PC-3 (cell line): ENCODE results near the gene LRRN4CL. TPM values are rescaled to one million over a fixed set of nuclear protein-coding genes. Genes with fewer than 3 reads are reported as not detected.

Source experiments
- ATAC-seq: fragments of 200-7000 bp; cut with Tn5 transposase; 2 replicates; pipeline ENCODE4 v1.9.1; 2020; ENCODE audit warnings: mild to moderate bottlenecking, moderate library complexity
- BruUV-seq: library from RNA; stranded (reverse); fragments of 400-500 nt; replicated peaks from 2 replicates; lab custom pipeline; 2021; lab: Mats Ljungman, UMichigan
- CTCF ChIA-PET: fragments of 300-600 bp; sonication (Branson Sonifier 250); formaldehyde crosslinking; loops from one replicate; lab custom pipeline; 2022; ENCODE audit warnings: antibody characterized with exemption; lab: Charles Lee
- POLR2A ChIA-PET: fragments of 300-600 bp; sonication (Branson Sonifier 250); formaldehyde crosslinking; loops from one replicate; lab custom pipeline; 2022; ENCODE audit warnings: antibody characterized with exemption; ENCODE audit not compliant: unreplicated experiment; lab: Charles Lee
- DNase-seq: peaks from one replicate; pipeline ENCODE4 v3.0.0-alpha.2; 2015
- H2AFZ ChIP-seq: fragments of 300-600 bp; sonication (generic); 2 replicates; pipeline ENCODE4 v1.6.0; 2016; ENCODE audit warnings: antibody characterized with exemption, low read length
- H3F3A ChIP-seq: fragments of 300-600 bp; sonication (generic); one replicate; pipeline ENCODE4 v1.6.0; 2017; ENCODE audit warnings: antibody characterized with exemption, low read length, control low read depth, mild to moderate bottlenecking; ENCODE audit not compliant: unreplicated experiment
- H3K27ac ChIP-seq: fragments of 300-600 bp; sonication (generic); 2 replicates; pipeline ENCODE4 v1.5.1; 2016; ENCODE audit warnings: mild to moderate bottlenecking, low read length
- H3K27me3 ChIP-seq: fragments of 300-600 bp; sonication (generic); 2 replicates; pipeline ENCODE4 v1.6.1; 2016; ENCODE audit warnings: low read length, mixed read lengths
- H3K36me3 ChIP-seq: fragments of 300-600 bp; sonication (generic); 2 replicates; pipeline ENCODE4 v1.6.1; 2016; ENCODE audit warnings: low read depth, mixed run types, low read length, mixed read lengths
- H3K4me1 ChIP-seq: fragments of 300-600 bp; sonication (generic); 2 replicates; pipeline ENCODE4 v1.5.1; 2016; ENCODE audit warnings: low read length; ENCODE audit not compliant: insufficient read depth
- H3K4me2 ChIP-seq: fragments of 300-600 bp; sonication (generic); 2 replicates; pipeline ENCODE4 v1.6.0; 2016; ENCODE audit warnings: low read length
- H3K4me3 ChIP-seq: fragments of 300-600 bp; sonication (generic); 2 replicates; pipeline ENCODE4 v1.5.1; 2016; ENCODE audit warnings: mild to moderate bottlenecking, low read length, mixed read lengths
- H3K79me2 ChIP-seq: fragments of 300-600 bp; sonication (generic); 2 replicates; pipeline ENCODE4 v1.6.1; 2017; ENCODE audit warnings: low read length, mixed read lengths
- H3K9ac ChIP-seq: fragments of 300-600 bp; sonication (generic); 2 replicates; pipeline ENCODE4 v1.6.0; 2016; ENCODE audit warnings: mild to moderate bottlenecking, low read length
- H3K9me2 ChIP-seq: fragments of 300-600 bp; sonication (generic); replicated peaks from 2 replicates; pipeline ENCODE4 v1.6.1; 2016; ENCODE audit warnings: mixed run types, low read length, mixed read lengths
- H3K9me3 ChIP-seq: fragments of 300-600 bp; sonication (generic); 2 replicates; pipeline ENCODE4 v1.6.1; 2016; ENCODE audit warnings: low read length, mixed read lengths
- H4K20me1 ChIP-seq: fragments of 300-600 bp; sonication (generic); 2 replicates; pipeline ENCODE4 v1.6.1; 2016; ENCODE audit warnings: low read length, mixed read lengths
- CTCF ChIP-seq: fragments of 300-600 bp; sonication (generic); conservative IDR thresholded peaks from 2 replicates; pipeline ENCODE4 v1.5.1; 2017; ENCODE audit warnings: antibody characterized with exemption, low read depth, mild to moderate bottlenecking, low read length
- EZH2 ChIP-seq: fragments of 300-600 bp; sonication (generic); IDR thresholded peaks from one replicate; pipeline ENCODE4 v1.6.1; 2017; ENCODE audit warnings: antibody characterized with exemption, mild to moderate bottlenecking, low read length; ENCODE audit not compliant: unreplicated experiment
- EZH2phosphoT487 ChIP-seq: fragments of 300-600 bp; sonication (generic); IDR thresholded peaks from 2 replicates; pipeline ENCODE4 v1.6.1; 2018; ENCODE audit warnings: mild to moderate bottlenecking, antibody characterized with exemption, low read length, borderline replicate concordance
- intact Hi-C: fragments of 100-400 bp; cut with micrococcal nuclease; formaldehyde crosslinking; loops from 2 replicates; pipeline ENCODE4 v1.9.0; 2023
- total RNA-seq: library from RNA; depleted of rRNA; stranded (reverse); fragments of >200 nt; gene quantifications from 2 replicates; pipeline ENCODE4 v1.2.3, GENCODE V29; 2014

Gene LRRN4CL
- total RNA-seq, 1 experiment from 2014 or later: 0.51 TPM

DNA sequence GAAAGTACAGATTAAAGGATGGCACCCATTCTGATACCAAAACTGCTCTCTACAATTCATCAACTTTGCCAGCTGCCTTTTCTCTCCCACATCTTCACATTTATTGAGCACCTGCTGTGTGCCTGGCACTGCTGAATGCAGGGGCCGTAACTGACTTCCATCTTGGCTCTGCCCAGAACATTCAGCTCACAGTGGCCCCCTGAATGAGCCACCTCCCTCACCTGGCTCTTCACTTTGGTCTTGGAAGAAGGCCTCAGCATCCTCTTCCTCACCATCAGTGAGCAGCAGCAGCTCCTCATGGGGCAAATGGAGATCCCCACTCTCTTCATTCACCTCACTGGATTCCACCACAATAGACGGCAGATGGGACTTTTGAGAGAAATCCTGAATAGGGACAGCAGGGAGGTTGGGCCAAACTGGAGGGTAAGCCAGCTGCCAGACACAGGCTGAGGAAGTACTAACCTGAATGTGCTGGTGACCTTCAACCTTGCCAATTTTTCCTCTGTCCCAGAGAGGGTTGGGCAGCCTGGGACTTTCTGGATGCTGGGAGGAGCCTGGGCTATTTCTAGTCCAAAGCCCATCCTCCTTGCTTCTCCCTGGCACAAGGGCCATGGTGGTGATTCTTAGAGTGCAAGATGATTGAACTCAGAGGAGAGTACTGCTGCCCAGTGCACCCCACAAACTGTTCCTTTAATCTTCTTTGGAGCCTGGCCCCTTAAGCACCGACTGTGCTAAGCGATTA is 19.7 kb downstream of the LRRN4CL start:
- peaks cover 13% of the 10 kb centered on the region for H3F3A ChIP-seq
- peak; percentile 42 for DNase-seq
- ChIA-PET CTCF (no interaction called here), POLR2A (interaction anchor here (0.6 to 0.7 kb wide), 2 partner anchors 20 to 101 kb away, joined by 3 to 4 read pairs; partner anchors contain the start of gene TAF6L)
- H2AFZ ChIP-seq: no peak overlapping the region
- no peaks in the 10 kb centered on the region for H3K9me3 ChIP-seq
- peaks cover 12% of the 10 kb centered on the region for H3K36me3 ChIP-seq
- peaks cover 86% of the 10 kb centered on the region for H3K79me2 ChIP-seq
- peak overlapping the region; percentile 92 for H3K4me3 ChIP-seq
- peaks cover 45% of the 10 kb centered on the region for H3K4me1 ChIP-seq
- no peak overlapping the region for H3K27ac ChIP-seq
- H3K4me2 ChIP-seq: peak overlapping the region; percentile 85
- intact Hi-C loops: loop anchor here (5.0 kb wide), 1 partner anchor 67 kb away; the partner anchor contains the start of gene MTA2
- H3K27me3 ChIP-seq: no peaks in the 10 kb centered on the region
- peaks cover 14% of the 10 kb centered on the region; the same call in 1 of the 2 replicates for H4K20me1 ChIP-seq
- ATAC-seq: no peak
- no peaks in the 10 kb centered on the region for H3K9me2 ChIP-seq
- BruUV-seq: no TSS peak
- TF ChIP-seq EZH2: no peak
- TF ChIP-seq CTCF: no peak
- no peak for TF ChIP-seq EZH2phosphoT487
- H3K9ac ChIP-seq: no peak overlapping the region

- H3K27ac ChIP-seq: no peak overlapping the region
- no peaks in the 10 kb centered on the region for H3K9me2 ChIP-seq
- H3K9ac ChIP-seq: no peak overlapping the region
- peak overlapping the region; percentile 98; the same call in 1 of the 2 replicates for H3K4me3 ChIP-seq
- H3K4me2 ChIP-seq: peak overlapping the region; percentile 93
- ChIA-PET CTCF (no interaction called here), POLR2A (no interaction called here)
- H3K4me1 ChIP-seq: peaks cover 35% of the 10 kb centered on the region
- H3K27me3 ChIP-seq: no peaks in the 10 kb centered on the region
- peaks cover 82% of the 10 kb centered on the region for H3K79me2 ChIP-seq
- no peaks in the 10 kb centered on the region for H3K9me3 ChIP-seq
- TF ChIP-seq EZH2: no peak
- no peak for TF ChIP-seq CTCF
- TF ChIP-seq EZH2phosphoT487: no peak
- DNase-seq (no peak), ATAC-seq (no peak)
- H4K20me1 ChIP-seq: peaks cover 14% of the 10 kb centered on the region; the same call in 1 of the 2 replicates
- intact Hi-C loops: no loop called here
- BruUV-seq: no TSS peak
- H3K36me3 ChIP-seq: peaks cover 16% of the 10 kb centered on the region
- H2AFZ ChIP-seq: no peak overlapping the region
- peaks cover 13% of the 10 kb centered on the region for H3F3A ChIP-seq
Observed at GRCh38 chr11:62667460-62667859, 21.9 kb downstream of the LRRN4CL start.
